ENCODE results near the gene ALKBH8.

ALKBH8 gene

DNA sequence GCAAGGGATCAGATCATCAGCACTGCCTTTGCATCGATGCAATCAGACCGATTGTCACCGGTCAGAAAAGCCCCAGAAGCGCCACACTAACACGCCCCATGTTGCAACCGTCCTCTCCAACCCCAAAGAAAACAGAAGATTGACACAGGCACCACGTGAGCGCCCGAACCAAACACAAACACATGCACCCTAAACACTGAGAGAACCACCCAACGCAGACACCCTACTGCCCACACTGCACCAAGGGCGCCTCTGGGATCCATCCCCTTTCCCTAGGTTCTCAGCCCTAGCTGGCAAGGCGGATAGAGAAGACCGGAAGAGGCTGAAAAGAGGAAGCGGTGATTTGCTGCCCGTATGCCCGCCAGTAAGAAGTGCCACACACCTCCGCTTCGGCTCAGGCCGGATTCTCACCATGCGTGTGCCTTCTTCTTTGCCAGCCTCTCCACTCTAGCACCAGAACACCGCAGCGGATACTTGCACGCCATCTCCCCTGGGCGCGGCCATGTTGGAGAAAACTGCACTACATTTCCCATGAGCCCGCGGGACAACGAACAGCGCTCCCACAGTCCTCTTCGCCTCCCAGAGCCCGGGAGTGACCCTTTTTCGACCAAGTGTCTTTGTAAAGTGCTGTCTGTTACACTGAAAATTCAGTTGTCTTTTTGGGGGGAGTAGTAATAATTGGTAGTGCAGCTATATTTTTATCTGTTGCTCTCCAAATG lies at the start of gene ALKBH8:
TSS of gene ALKBH8 (minus strand) at position 517 of the 719 bp plus-strand sequence. CDS start 4,842 bp downstream, outside the sequence.
- peak; percentile 40 for TF ChIP-seq POLR2A (IDR thresholded peaks at IDR 0.05; ENCODE audit: low read length)
- TF ChIP-seq GATA1 (IDR thresholded peaks at IDR 0.05; ENCODE audit: low read depth, low read length), result no peak
- DNase-seq, result peak; percentile 80 to 83

GRCh38 chr11:107612445-107612844 lies 46.9 kb upstream of the ALKBH8 start:
- TF ChIP-seq POLR2A (IDR thresholded peaks at IDR 0.05; ENCODE audit: low read length), result no peak
- DNase-seq, result no peak

DNA sequence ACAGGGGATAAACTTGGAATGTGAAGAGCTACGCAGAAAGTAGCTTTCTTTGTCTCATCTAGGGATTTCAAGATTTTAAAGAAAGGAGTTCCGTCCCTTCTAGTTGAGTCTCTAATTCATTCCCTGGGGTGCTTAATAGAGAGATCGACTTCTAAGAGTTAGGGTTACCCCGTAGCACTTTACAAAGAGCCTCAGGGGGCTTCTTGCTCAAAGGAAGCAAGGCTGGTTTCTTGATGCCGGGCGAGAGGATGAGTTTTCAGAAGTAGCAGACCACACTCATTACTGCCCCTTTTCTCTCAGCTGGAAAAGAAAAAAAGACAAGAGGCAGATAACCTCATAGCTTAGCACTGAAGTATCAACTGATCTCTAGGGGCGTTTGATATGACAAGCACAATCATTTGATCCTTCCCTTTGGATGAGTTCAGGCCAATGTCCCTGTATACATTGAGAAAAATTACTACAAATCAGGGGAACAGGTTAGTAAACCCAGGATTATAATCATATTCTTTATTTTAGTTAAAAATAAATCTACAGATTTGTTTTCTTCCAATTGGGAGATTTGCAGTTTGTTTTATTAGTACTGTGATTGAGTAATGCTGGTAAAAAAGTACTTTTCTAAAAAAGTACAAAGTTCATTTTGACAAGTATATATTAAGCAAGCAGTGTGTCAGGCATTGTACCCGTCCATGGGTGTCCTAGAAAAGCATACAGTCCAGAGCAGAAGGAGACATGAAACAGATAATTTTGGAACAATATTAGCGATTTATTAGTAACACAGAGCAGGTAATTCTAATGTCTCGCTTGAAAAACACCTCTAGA lies 44.1 kb upstream of the ALKBH8 start:
- no peak for TF ChIP-seq GATA1 (IDR thresholded peaks at IDR 0.05; ENCODE audit: low read depth, low read length)
- TF ChIP-seq POLR2A (IDR thresholded peaks at IDR 0.05; ENCODE audit: low read length), result no peak
- DNase-seq, result no peak

DNA sequence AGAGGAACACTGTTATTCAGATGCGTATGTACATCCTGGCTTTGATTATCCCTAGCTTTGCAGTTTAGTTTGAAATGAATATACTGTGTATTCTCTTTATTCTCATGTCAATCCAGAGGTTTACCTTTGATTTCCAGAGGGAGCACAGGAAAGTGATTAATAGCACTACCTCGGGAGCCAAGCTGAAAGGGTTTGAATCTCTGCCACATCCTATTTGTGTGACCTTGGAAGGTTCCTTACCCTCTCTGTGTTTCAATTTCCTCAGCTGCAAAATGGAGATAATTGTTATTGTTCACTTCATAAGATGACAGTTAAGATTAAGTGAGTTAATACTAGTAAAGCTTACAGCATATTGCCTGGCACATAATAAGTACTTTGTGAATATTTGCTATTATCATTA lies 43.3 kb upstream of the ALKBH8 start:
- DNase-seq, result no peak
- TF ChIP-seq GATA1 (IDR thresholded peaks at IDR 0.05; ENCODE audit: low read depth, low read length) (no peak), POLR2A (IDR thresholded peaks at IDR 0.05; ENCODE audit: low read length) (no peak)

- no peak for DNase-seq
- no peak for TF ChIP-seq GATA1 (IDR thresholded peaks at IDR 0.05; ENCODE audit: low read depth, low read length)
Observed at GRCh38 chr11:107606141-107606540, 40.6 kb upstream of the ALKBH8 start.

DNA sequence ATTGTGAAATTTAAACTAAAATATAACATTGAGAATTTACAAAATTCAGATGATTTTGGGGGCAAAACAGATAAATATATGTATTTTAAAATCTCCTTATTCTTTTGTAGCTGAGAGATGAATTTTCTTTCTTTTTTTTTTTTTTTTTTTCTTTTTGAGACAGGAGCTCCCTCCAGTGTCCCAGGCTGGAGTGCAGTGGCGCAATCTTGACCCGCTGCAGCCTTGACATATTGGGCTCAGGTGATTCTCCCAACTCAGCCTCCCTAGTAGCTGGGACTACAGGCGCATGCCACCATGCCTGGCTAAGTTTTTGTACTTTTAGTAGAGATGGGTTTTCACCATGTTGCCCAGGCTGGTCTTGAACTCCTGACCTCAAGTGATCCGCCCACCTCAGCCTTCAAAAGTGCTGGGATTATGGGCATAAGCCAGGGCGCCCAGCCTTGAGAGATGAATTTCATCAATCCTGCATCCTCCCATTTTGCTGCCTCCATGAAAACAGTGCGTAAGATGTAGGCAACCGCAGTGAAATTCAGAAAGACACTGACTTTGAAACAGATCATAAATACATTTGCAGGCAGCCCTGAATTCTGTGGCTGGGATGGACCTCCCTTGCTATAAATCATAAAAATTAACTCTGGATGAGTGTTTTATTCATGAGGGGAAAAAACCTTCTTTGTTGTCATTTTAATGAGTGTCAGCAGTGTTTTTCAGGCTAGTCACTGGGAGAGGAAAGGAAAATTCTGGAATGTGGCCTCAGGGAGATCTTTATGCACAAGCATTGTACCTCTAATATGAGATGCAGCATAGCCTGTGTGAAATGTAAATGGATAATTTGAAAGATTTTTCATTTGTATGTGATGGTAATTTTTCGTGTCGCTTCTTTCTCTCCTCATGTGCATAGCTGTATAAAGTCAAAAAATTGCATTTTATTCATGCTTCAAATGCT lies 39.8 kb upstream of the ALKBH8 start:
- TF ChIP-seq GATA1 (IDR thresholded peaks at IDR 0.05; ENCODE audit: low read depth, low read length), result no peak
- TF ChIP-seq POLR2A (IDR thresholded peaks at IDR 0.05; ENCODE audit: low read length), result no peak
- DNase-seq, result no peak

DNA sequence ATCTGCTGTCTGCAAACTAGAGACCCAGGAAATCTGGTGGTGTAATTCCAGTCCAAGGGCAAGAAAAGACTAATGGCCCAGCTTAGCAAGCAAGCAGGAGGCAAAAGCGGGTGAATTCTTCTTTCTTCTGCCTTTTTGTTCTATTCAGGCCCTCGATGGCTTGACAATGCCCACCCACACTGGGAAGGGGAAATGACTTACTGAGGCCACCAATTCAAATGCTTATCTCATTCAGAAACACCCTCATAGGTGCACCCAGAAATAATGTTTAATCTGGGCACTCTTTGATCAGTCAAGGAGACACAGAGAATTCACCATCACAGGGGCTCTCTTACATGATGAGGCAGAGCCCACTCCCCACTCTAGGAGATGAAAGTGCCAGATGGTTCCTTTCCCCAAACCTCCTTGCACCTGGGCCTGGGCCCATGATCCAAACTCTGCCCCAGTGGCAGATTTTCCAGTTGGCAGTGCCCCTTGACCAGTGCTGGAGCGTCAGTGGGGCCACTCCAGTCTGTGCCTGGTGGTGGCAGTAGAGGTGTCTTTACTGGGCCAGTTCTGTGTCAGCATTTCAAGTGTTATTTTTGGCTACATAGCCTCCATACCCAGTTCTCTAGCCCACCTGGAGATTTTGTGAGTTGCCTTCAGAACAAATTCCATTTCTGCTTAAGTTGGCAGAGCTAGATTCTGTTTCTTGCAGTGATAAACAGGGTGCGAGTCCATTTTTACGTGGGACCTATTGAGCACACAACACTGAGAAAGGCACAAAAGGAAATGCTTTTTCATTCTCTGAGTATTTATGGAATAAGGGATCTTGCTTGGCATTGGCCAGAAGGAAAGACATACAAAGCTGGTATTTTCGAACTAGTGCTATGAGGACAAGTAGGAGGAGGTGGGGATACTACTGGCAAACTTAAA lies 32.9 kb upstream of the ALKBH8 start:
- peak; percentile 4 to 7 for DNase-seq
- TF ChIP-seq GATA1 (IDR thresholded peaks at IDR 0.05; ENCODE audit: low read depth, low read length) (no peak), POLR2A (IDR thresholded peaks at IDR 0.05; ENCODE audit: low read length) (no peak)

- TF ChIP-seq POLR2A (IDR thresholded peaks at IDR 0.05; ENCODE audit: low read length) (no peak), GATA1 (IDR thresholded peaks at IDR 0.05; ENCODE audit: low read depth, low read length) (no peak)
- DNase-seq, result no peak
Observed at GRCh38 chr11:107594736-107595135, 29.2 kb upstream of the ALKBH8 start.

- TF ChIP-seq GATA1 (IDR thresholded peaks at IDR 0.05; ENCODE audit: low read depth, low read length) (no peak), POLR2A (IDR thresholded peaks at IDR 0.05; ENCODE audit: low read length) (no peak)
Observed at GRCh38 chr11:107593951-107594350, 28.4 kb upstream of the ALKBH8 start.

DNA sequence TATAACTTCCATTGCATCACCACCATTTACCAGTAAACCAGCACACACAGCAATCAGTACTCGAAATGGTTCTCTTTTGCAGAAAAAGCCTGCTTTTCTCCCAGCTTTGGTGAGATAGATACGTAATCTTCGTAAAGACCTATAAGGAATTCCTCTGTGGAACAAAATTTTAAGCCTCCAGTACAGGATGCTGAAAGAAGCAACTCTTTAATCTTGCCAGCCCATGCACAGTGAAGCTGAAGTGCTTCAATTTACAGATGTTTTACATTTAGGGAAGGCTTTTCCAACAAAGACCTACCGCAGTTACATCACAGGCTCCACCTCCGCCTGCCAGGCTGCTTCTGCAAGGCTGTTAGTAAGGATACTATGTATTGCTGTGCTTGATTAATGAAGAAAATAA lies 27.3 kb upstream of the ALKBH8 start:
- TF ChIP-seq POLR2A (IDR thresholded peaks at IDR 0.05; ENCODE audit: low read length), result no peak
- no peak for TF ChIP-seq GATA1 (IDR thresholded peaks at IDR 0.05; ENCODE audit: low read depth, low read length)
- no peak for DNase-seq

More at GRCh38 chr11:107593951-107594350, 28.4 kb upstream of the ALKBH8 start:
- DNase-seq, result no peak

- DNase-seq, result no peak
- no peak for TF ChIP-seq GATA1 (IDR thresholded peaks at IDR 0.05; ENCODE audit: low read depth, low read length)
- no peak for TF ChIP-seq POLR2A (IDR thresholded peaks at IDR 0.05; ENCODE audit: low read length)
Observed at GRCh38 chr11:107592231-107592590, 26.7 kb upstream of the ALKBH8 start.

DNA sequence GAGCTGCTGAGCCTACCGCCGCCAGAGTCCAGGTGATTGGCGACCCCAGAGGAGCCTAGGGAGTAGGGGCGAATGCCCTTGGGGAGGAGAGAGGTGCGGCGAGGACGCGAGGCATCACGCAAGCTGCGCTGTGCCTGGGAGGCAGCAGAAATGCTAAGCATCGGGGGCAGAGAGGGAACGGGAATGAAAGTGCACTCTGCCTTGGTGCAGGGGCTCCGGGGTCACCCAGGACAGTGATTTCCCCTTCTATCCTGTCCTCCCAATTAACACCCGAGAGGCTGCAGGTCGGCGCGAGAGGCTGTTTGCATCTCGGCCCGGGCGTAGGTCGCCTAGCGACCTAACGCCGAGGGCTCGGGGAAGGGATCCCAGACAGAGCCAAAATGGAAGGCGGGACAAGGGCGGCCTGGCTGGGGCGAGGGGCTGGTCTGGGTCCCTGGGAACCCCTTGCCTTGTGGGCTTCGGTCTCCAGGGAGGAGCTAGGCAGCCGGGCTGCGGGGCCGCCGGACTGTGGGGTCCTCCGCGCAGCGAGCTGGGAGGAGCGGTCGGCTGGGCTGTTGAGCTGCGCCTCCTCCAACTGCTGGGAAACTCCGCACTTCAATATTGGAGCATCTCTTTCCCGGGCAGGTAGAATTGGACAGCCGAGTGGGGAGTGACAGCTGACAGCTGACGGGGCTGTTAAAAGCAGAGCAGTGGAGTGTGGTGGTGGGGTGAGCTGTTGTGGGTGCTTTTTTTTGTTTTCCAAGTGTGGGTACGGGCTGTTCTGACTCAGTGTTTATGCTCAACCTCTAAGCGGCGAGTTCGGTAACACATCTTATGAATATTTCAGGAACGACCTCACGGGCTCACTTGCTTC lies 26.1 kb upstream of the ALKBH8 start:
- DNase-seq, result no peak
- TF ChIP-seq POLR2A (IDR thresholded peaks at IDR 0.05; ENCODE audit: low read length), result no peak
- no peak for TF ChIP-seq GATA1 (IDR thresholded peaks at IDR 0.05; ENCODE audit: low read depth, low read length)
